Measurements from ENCODE around the gene LCE6A. TPM values are rescaled to one million over a fixed set of nuclear protein-coding genes. Genes with fewer than 3 reads are reported as not detected.

LCE6A gene
- total and polyA plus RNA-seq, 4 donors: not detected

GRCh38 chr1:152796421-152796820 lies 46.2 kb upstream of the LCE6A start, which contains the start of gene LCE1D:
LCE1D (plus strand) TSS chr1:152796721; CDS start chr1:152797795, 1,074 bp downstream.
- H3K36me3 ChIP-seq (ENCODE audit: control insufficient read depth in 4 of 4, insufficient read depth in 3 of 4, low read depth in 1 of 4, low read length in 3 of 4): no peaks in the 10 kb centered on the region
- H3K4me3 ChIP-seq (ENCODE audit: low read depth in 1 of 3, low read length in 3 of 3): no peak within 1 kb of the TSS
- TF ChIP-seq HNF4A (conservative IDR thresholded peaks at IDR 0.05) (no peak), FOXA2 (IDR thresholded peaks at IDR 0.05) (no peak), SP1 (IDR thresholded peaks at IDR 0.05) (no peak), FOXA1 (IDR thresholded peaks at IDR 0.05) (no peak), HNF4G (IDR thresholded peaks at IDR 0.05) (no peak), MAX (IDR thresholded peaks at IDR 0.05) (no peak), JUND (IDR thresholded peaks at IDR 0.05) (no peak)
- TF ChIP-seq, protein P1, sequence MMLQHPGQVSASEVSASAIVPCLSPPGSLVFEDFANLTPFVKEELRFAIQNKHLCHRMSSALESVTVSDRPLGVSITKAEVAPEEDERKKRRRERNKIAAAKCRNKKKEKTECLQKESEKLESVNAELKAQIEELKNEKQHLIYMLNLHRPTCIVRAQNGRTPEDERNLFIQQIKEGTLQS (IDR thresholded peaks at IDR 0.05): no peak
- DNase-seq (ENCODE audit: low spot score): no peak
- no peak within 1 kb of the TSS for H3K9ac ChIP-seq (ENCODE audit: low read depth in 1 of 2, low read length in 2 of 2)
- H3K4me1 ChIP-seq (ENCODE audit: control insufficient read depth in 4 of 4, insufficient read depth in 4 of 4, low read length in 3 of 4): no peaks in the 10 kb centered on the region
- 38% methylated on average over 3 of the region's 3 CpGs for WGBS
- H3K9me3 ChIP-seq (ENCODE audit: control insufficient read depth in 4 of 4, low read length in 3 of 4): no peaks in the 10 kb centered on the region
- no peak within 1 kb of the TSS for H3K27ac ChIP-seq (ENCODE audit: low read depth in 1 of 2, low read length in 2 of 2)
- H3K27me3 ChIP-seq (ENCODE audit: control insufficient read depth in 4 of 4, insufficient read depth in 4 of 4, low read length in 3 of 4): peaks cover 0 to 3% (median 0%) of the 10 kb centered on the region in 4 donors

DNA sequence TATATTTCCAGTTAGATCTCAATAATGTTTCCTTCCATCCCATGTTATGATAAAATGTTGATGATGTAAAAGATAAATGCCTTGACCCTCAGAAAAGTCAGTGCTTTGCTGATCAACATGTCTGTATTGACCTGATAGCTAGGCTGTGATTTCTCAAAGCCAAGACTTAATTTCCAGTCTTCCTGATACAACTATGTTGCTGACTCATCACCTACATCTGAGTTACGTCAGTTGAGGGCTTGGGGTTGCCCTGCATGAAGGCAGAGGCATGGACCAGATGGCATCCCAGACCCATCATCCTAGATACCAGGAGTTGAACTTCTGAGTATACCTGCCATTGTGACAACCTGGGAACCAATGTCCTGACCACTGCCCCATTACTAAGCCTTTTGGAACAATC lies 41.3 kb upstream of the LCE6A start:
- no peak overlapping the region for H3K9ac ChIP-seq (ENCODE audit: low read depth in 1 of 2, low read length in 2 of 2)
- H3K4me3 ChIP-seq (ENCODE audit: low read depth in 1 of 3, low read length in 3 of 3): no peak overlapping the region
- no peak for TF ChIP-seq TAF1 (conservative IDR thresholded peaks at IDR 0.05)
- TF ChIP-seq HNF4A (conservative IDR thresholded peaks at IDR 0.05): no peak
- TF ChIP-seq EGR1 (IDR thresholded peaks at IDR 0.05; ENCODE audit: low read depth in 2 of 2): no peak
- TF ChIP-seq FOXA2 (IDR thresholded peaks at IDR 0.05): no peak
- TF ChIP-seq HNF4G (IDR thresholded peaks at IDR 0.05): no peak
- no peaks in the 10 kb centered on the region for H3K36me3 ChIP-seq (ENCODE audit: control insufficient read depth in 4 of 4, insufficient read depth in 3 of 4, low read depth in 1 of 4, low read length in 3 of 4)
- no peak overlapping the region for H3K27ac ChIP-seq (ENCODE audit: low read depth in 1 of 2, low read length in 2 of 2)
- 40% methylated on average over 1 of the region's 1 CpG for WGBS
- no peaks in the 10 kb centered on the region for H3K4me1 ChIP-seq (ENCODE audit: control insufficient read depth in 4 of 4, insufficient read depth in 4 of 4, low read length in 3 of 4)
- H3K9me3 ChIP-seq (ENCODE audit: control insufficient read depth in 4 of 4, low read length in 3 of 4): no peaks in the 10 kb centered on the region
- H3K27me3 ChIP-seq (ENCODE audit: control insufficient read depth in 4 of 4, insufficient read depth in 4 of 4, low read length in 3 of 4): peaks cover 0 to 3% (median 0%) of the 10 kb centered on the region in 4 donors
- no peak for DNase-seq (ENCODE audit: low spot score)

- no peaks in the 10 kb centered on the region for H3K4me1 ChIP-seq (ENCODE audit: control insufficient read depth in 4 of 4, insufficient read depth in 4 of 4, low read length in 3 of 4)
- H3K9me3 ChIP-seq (ENCODE audit: control insufficient read depth in 4 of 4, low read length in 3 of 4): no peaks in the 10 kb centered on the region
- 60% methylated on average over 3 of the region's 3 CpGs for whole genome bisulfite sequencing
- no peak within 1 kb of the TSS for H3K27ac ChIP-seq (ENCODE audit: low read depth in 1 of 2, low read length in 2 of 2)
- H3K4me3 ChIP-seq (ENCODE audit: low read depth in 1 of 3, low read length in 3 of 3): no peak within 1 kb of the TSS
- H3K27me3 ChIP-seq (ENCODE audit: control insufficient read depth in 4 of 4, insufficient read depth in 4 of 4, low read length in 3 of 4): peaks cover 0 to 7% (median 0%) of the 10 kb centered on the region in 4 donors
- H3K9ac ChIP-seq (ENCODE audit: low read depth in 1 of 2, low read length in 2 of 2): no peak within 1 kb of the TSS
- TF ChIP-seq REST (IDR thresholded peaks at IDR 0.05): no peak
- TF ChIP-seq ZBTB33 (IDR thresholded peaks at IDR 0.05): no peak
- no peak for TF ChIP-seq JUND (IDR thresholded peaks at IDR 0.05)
- no peak for TF ChIP-seq EGR1 (IDR thresholded peaks at IDR 0.05; ENCODE audit: low read depth in 2 of 2)
- no peak for TF ChIP-seq SP1 (IDR thresholded peaks at IDR 0.05)
- no peak for TF ChIP-seq FOXA1 (IDR thresholded peaks at IDR 0.05)
- TF ChIP-seq MAX (IDR thresholded peaks at IDR 0.05): no peak
- no peak for TF ChIP-seq GABPA (IDR thresholded peaks at IDR 0.05 in 1 of 2, conservative IDR thresholded peaks at IDR 0.05 in 1 of 2)
- no peaks in the 10 kb centered on the region for H3K36me3 ChIP-seq (ENCODE audit: control insufficient read depth in 4 of 4, insufficient read depth in 3 of 4, low read depth in 1 of 4, low read length in 3 of 4)
- no peak for DNase-seq (ENCODE audit: low spot score)
These were observed 36.1 kb upstream of the LCE6A start, which contains the start of gene LCE1C for GRCh38 chr1:152806576-152806975. LCE1C (minus strand) TSS chr1:152806651; CDS start chr1:152805478, 1,173 bp downstream.

All from liver (tissue), 9 donors.